Neuron (in vitro differentiated cells): ENCODE data around the gene LRTM2.
"Not testable (repeated sequence)": the region's sequence is repeated elsewhere in the genome, so short reads cannot be mapped to it uniquely, and the experiment has no call there.

ENCODE experiments used
- H2AFZ ChIP-seq: one replicate; pipeline ENCODE4 v1.6.1; 2013; ENCODE audit warnings: low read depth, mild to moderate bottlenecking, inconsistent platforms, low read length, moderate library complexity
- H3K27me3 ChIP-seq: one replicate; pipeline ENCODE4 v1.6.1; 2013; ENCODE audit warnings: low read length; ENCODE audit not compliant: insufficient read depth
- H3K36me3 ChIP-seq: one replicate; pipeline ENCODE4 v1.6.1; 2013; ENCODE audit warnings: low read length; ENCODE audit not compliant: insufficient read depth
- H3K4me1 ChIP-seq: one replicate; pipeline ENCODE4 v1.6.1; 2013; ENCODE audit warnings: low read length; ENCODE audit not compliant: insufficient read depth
- H3K4me3 ChIP-seq: 2 replicates; pipeline ENCODE4 v1.5.1; 2013; ENCODE audit warnings: mild to moderate bottlenecking, low read length, moderate library complexity
- H3K9me3 ChIP-seq: one replicate; pipeline ENCODE4 v1.6.1; 2013; ENCODE audit warnings: low read length

Gene LRTM2

GRCh38 chr12:1810201-1810930, 10.0 kb upstream of the LRTM2 start:
- Histone ChIP-seq H3K36me3 (no peaks in the 10 kb centered on the region), H2AFZ (no peak overlapping the region), H3K9me3 (no peaks in the 10 kb centered on the region), H3K4me3 (no peak overlapping the region), H3K27me3 (peaks cover 5% of the 10 kb centered on the region), H3K4me1 (no peaks in the 10 kb centered on the region)

GRCh38 chr12:1810931-1811280, 9.5 kb upstream of the LRTM2 start:
- peaks cover 9% of the 10 kb centered on the region for H3K27me3 ChIP-seq

GRCh38 chr12:1811281-1811947, 9.0 kb upstream of the LRTM2 start:
- Histone ChIP-seq H3K4me1 (no peaks in the 10 kb centered on the region), H3K27me3 (peaks cover 9% of the 10 kb centered on the region), H3K4me3 (no peak overlapping the region), H2AFZ (no peak overlapping the region), H3K36me3 (no peaks in the 10 kb centered on the region), H3K9me3 (no peaks in the 10 kb centered on the region)

More at GRCh38 chr12:1810931-1811280, 9.5 kb upstream of the LRTM2 start:
- Histone ChIP-seq H3K4me1 (no peaks in the 10 kb centered on the region), H3K9me3 (no peaks in the 10 kb centered on the region), H3K36me3 (no peaks in the 10 kb centered on the region), H2AFZ (no peak overlapping the region), H3K4me3 (no peak overlapping the region)

- H3K27me3 ChIP-seq: peaks cover 9% of the 10 kb centered on the region
- no peak overlapping the region for H2AFZ ChIP-seq
- peaks cover 2% of the 10 kb centered on the region for H3K9me3 ChIP-seq
- no peaks in the 10 kb centered on the region for H3K36me3 ChIP-seq
- no peak overlapping the region for H3K4me3 ChIP-seq
- no peaks in the 10 kb centered on the region for H3K4me1 ChIP-seq
Measured at GRCh38 chr12:1811948-1812291, 8.4 kb upstream of the LRTM2 start.

- peaks cover 2% of the 10 kb centered on the region for H3K9me3 ChIP-seq
- no peak overlapping the region for H3K4me3 ChIP-seq
- H3K27me3 ChIP-seq: peaks cover 9% of the 10 kb centered on the region
- no peaks in the 10 kb centered on the region for H3K4me1 ChIP-seq
- H2AFZ ChIP-seq: no peak overlapping the region
- H3K36me3 ChIP-seq: no peaks in the 10 kb centered on the region
Measured at GRCh38 chr12:1812650-1813302, 7.6 kb upstream of the LRTM2 start.

GRCh38 chr12:1814266-1814665, 6.1 kb upstream of the LRTM2 start:
- H3K9me3 ChIP-seq: peaks cover 2% of the 10 kb centered on the region
- no peak overlapping the region for H2AFZ ChIP-seq
- H3K4me3 ChIP-seq: no peak overlapping the region
- no peaks in the 10 kb centered on the region for H3K36me3 ChIP-seq
- H3K4me1 ChIP-seq: no peaks in the 10 kb centered on the region
- H3K27me3 ChIP-seq: peaks cover 13% of the 10 kb centered on the region

- Histone ChIP-seq H3K9me3 (peaks cover 2% of the 10 kb centered on the region), H2AFZ (no peak overlapping the region), H3K4me1 (no peaks in the 10 kb centered on the region), H3K4me3 (no peak overlapping the region), H3K27me3 (peaks cover 22% of the 10 kb centered on the region), H3K36me3 (no peaks in the 10 kb centered on the region)
Measured at GRCh38 chr12:1815108-1815507, 5.3 kb upstream of the LRTM2 start.

- no peaks in the 10 kb centered on the region for H3K36me3 ChIP-seq
- peaks cover 2% of the 10 kb centered on the region for H3K9me3 ChIP-seq
- H2AFZ ChIP-seq: no peak overlapping the region
- H3K27me3 ChIP-seq: peaks cover 26% of the 10 kb centered on the region
- H3K4me1 ChIP-seq: no peaks in the 10 kb centered on the region
- no peak overlapping the region for H3K4me3 ChIP-seq
Measured at GRCh38 chr12:1815814-1816729, 4.3 kb upstream of the LRTM2 start.

- H3K27me3 ChIP-seq: peaks cover 34% of the 10 kb centered on the region
- H2AFZ ChIP-seq: no peak overlapping the region
- peaks cover 2% of the 10 kb centered on the region for H3K9me3 ChIP-seq
- H3K4me3 ChIP-seq: no peak overlapping the region
- no peaks in the 10 kb centered on the region for H3K36me3 ChIP-seq
- no peaks in the 10 kb centered on the region for H3K4me1 ChIP-seq
Measured at GRCh38 chr12:1816730-1817348, 3.5 kb upstream of the LRTM2 start.

GRCh38 chr12:1817928-1818327, 2.4 kb upstream of the LRTM2 start:
- H3K4me3 ChIP-seq, H3K4me1 ChIP-seq, H3K9me3 ChIP-seq, H3K36me3 ChIP-seq, H2AFZ ChIP-seq: not testable (repeated sequence)
- peaks cover 45% of the 10 kb centered on the region for H3K27me3 ChIP-seq

GRCh38 chr12:1819050-1819449, 1.3 kb upstream of the LRTM2 start:
- H3K4me3 ChIP-seq: no peak overlapping the region
- no peaks in the 10 kb centered on the region for H3K36me3 ChIP-seq
- no peak overlapping the region for H2AFZ ChIP-seq
- peaks cover 53% of the 10 kb centered on the region for H3K27me3 ChIP-seq
- H3K9me3 ChIP-seq: peaks cover 2% of the 10 kb centered on the region
- H3K4me1 ChIP-seq: no peaks in the 10 kb centered on the region

- Histone ChIP-seq H3K4me1 (no peaks in the 10 kb centered on the region), H3K4me3 (no peak overlapping the region), H3K9me3 (peaks cover 2% of the 10 kb centered on the region), H3K27me3 (peaks cover 58% of the 10 kb centered on the region), H3K36me3 (no peaks in the 10 kb centered on the region), H2AFZ (no peak overlapping the region)
Measured at GRCh38 chr12:1819571-1819970, 794 bp upstream of the LRTM2 start.
